HEK293 (cell line): Measurements from ENCODE around the gene SLC35F3.

Experiments
- ZNF324 ChIP-seq: fragments of 450-650 bp; formaldehyde crosslinking; IDR thresholded peaks from 2 replicates; pipeline ENCODE4 v1.5.1; 2016; ENCODE audit warnings: missing biosample characterization, missing genetic modification characterization
- TF ChIP-seq, protein P1 (sequence below): fragments of 450-650 bp; formaldehyde crosslinking; IDR thresholded peaks from 2 replicates; pipeline ENCODE4 v1.5.1; 2016; ENCODE audit warnings: missing biosample characterization, missing genetic modification characterization, low read depth

GRCh38 chr1:233981042-233981675 is 76.7 kb downstream of the SLC35F3 start:
- TF ChIP-seq ZNF324 (tag by site-specific recombination) = no peak
- TF ChIP-seq, protein P1, sequence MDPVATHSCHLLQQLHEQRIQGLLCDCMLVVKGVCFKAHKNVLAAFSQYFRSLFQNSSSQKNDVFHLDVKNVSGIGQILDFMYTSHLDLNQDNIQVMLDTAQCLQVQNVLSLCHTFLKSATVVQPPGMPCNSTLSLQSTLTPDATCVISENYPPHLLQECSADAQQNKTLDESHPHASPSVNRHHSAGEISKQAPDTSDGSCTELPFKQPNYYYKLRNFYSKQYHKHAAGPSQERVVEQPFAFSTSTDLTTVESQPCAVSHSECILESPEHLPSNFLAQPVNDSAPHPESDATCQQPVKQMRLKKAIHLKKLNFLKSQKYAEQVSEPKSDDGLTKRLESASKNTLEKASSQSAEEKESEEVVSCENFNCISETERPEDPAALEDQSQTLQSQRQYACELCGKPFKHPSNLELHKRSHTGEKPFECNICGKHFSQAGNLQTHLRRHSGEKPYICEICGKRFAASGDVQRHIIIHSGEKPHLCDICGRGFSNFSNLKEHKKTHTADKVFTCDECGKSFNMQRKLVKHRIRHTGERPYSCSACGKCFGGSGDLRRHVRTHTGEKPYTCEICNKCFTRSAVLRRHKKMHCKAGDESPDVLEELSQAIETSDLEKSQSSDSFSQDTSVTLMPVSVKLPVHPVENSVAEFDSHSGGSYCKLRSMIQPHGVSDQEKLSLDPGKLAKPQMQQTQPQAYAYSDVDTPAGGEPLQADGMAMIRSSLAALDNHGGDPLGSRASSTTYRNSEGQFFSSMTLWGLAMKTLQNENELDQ (tag by site-specific recombination) = no peak
